PC-9 (cell line): ENCODE measurements around the gene AKR1C4.

Experiments
- CTCF ChIP-seq: fragments of 200-600 bp; sonication (generic); conservative IDR thresholded peaks from 2 replicates; pipeline ENCODE4 v1.6.1; 2017; ENCODE audit warnings: mixed run types, antibody characterized with exemption, mild to moderate bottlenecking, moderate library complexity
- EZH2 ChIP-seq: fragments of 200-600 bp; sonication (generic); IDR thresholded peaks from 2 replicates; pipeline ENCODE4 v1.8.0; 2017; ENCODE audit warnings: antibody characterized with exemption, low read depth

GRCh38 chr10:5188358-5188757, 8.3 kb upstream of the AKR1C4 start:
- no peak for TF ChIP-seq EZH2
- TF ChIP-seq CTCF = no peak
